Left lobe of liver (tissue), 2 donors: ENCODE results near the gene PRKCE. TPM values are rescaled to one million over a fixed set of nuclear protein-coding genes. Genes with fewer than 3 reads are reported as not detected.
A peak's percentile ranks its signal among the peaks of the same experiment; 100 is the strongest.

Source experiments
- ATAC-seq: fragments of 200-7000 bp; cut with Tn5 transposase; one replicate; pipeline ENCODE4 v1.9.1; 2020; ENCODE audit warnings: mild to moderate bottlenecking, moderate library complexity
- DNase-seq: peaks from one replicate; pipeline ENCODE4 v3.0.0-alpha.2; 2020; ENCODE audit warnings: low spot score
- total RNA-seq: library from RNA; stranded (reverse); gene quantifications from one replicate; pipeline ENCODE4 v1.2.1, GENCODE V29; 2021
- donor health status: DM: no; HTN: no; CAD: no; lungs with moderate emphysema.
- donor health status: DM: no; HTN: yes; CAD: no.

The PRKCE gene
- total RNA-seq, 1 donor from 2014 or later, result 8.4 TPM

DNA sequence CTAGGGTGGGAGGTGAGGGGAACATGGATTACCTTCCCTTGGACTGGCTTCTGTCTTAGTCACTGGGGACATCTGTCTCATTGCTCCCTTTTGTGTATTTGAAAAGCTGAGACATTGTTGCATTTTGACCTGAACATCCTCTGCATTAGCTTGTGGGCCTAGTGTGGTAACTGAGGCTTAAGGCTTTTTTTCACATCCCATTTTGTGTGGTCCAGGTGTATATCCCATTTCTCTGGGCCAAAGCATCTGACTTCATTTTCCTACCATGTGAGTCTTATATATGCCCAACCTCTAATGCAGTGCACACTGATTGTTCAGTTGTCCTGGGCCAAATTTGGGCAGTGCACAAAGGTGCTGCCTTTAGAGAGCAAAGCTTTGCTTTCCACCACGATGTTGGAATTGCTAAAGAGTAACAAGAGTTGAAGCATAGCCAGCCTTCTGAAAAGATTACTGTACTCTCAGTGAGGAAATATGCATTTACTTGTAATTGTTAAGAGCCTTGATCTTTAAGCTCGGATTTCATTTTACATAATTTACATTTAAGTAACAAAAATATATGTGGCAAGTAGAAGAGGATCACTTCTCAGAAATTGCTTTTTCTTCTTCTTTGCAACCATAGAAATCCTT is 13.3 kb downstream of the PRKCE start:
- DNase-seq (no peak), ATAC-seq (no peak)

DNA sequence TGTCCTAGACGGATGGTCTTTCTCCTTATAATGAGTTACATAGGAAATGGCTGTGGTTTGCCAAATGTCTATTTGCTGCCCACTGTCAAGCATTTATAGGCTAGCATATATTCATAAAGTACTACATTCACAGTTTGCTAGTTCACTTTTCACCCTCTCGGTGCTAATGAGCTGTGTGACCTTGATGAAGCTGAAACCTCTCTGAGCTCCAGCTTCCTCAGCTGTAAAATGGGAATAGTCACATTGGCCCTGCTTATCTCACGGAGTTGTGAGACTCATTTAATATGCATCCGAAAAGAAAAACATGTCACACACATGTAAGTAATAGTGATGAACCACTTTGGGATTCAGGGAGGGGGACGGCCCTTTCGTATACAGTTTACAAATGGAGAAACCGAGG is 17.0 kb downstream of the PRKCE start:
- ATAC-seq, result no peak
- DNase-seq, result no peak

DNA sequence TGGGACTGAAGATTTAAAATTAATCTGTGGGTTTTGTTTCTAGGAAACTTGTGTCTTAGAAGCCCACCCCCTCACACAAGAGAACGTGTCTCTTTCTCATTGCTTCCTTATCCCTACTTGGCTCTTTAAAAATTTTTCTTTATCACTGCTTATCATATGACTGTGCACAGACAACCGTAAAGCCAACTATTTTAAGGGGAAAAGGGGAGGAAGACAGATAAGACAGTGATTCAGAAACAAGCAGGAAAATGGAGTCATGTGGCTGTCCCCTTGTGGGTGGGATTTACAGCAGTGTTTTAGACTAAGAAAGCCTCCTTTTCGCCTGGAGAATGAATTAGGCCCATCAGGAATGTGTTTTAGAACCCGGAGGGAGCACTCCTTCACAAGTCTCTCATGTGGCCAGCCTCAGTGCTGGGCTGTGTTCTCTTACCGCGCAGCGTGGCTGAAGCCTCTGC is 17.6 kb downstream of the PRKCE start:
- ATAC-seq, result peak; percentile 44
- DNase-seq, result no peak

DNA sequence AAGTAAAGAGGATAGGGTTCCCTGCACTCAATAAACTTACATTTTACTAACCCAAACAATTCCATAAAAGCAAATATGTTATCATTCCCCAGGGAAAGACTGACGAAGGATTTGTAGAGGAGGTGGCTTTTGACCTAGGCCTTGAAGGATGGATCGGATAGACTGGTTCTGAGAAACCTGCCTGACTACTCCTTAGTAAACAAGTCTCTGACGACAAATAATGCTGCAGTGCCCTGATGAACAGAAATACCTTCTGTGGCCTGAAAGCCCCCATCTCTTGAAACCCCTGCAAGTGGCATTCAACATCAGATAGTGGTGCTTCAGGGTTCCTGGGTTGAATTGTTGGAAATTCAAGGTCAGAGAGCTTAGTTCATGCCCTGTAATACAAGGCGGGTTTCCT is 19.2 kb downstream of the PRKCE start:
- DNase-seq (no peak), ATAC-seq (no peak)

DNA sequence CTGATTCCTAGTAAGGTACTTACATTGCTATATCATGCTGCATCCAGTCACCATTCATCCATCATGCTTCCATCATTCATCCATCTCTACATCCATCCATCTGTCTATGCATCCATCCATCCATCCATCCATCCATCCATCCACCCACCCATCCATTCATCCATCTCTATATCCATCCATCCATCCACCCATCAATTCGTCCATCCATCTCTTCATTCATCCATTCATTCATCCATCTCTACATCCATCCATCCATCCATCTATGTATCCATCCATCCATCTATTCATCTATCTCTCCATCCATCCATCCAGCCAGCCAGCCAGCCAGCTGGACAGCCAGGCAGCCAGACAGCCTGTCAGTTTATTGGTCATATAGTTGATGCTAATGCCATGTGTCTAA is 20.7 kb downstream of the PRKCE start:
- no peak for ATAC-seq

DNA sequence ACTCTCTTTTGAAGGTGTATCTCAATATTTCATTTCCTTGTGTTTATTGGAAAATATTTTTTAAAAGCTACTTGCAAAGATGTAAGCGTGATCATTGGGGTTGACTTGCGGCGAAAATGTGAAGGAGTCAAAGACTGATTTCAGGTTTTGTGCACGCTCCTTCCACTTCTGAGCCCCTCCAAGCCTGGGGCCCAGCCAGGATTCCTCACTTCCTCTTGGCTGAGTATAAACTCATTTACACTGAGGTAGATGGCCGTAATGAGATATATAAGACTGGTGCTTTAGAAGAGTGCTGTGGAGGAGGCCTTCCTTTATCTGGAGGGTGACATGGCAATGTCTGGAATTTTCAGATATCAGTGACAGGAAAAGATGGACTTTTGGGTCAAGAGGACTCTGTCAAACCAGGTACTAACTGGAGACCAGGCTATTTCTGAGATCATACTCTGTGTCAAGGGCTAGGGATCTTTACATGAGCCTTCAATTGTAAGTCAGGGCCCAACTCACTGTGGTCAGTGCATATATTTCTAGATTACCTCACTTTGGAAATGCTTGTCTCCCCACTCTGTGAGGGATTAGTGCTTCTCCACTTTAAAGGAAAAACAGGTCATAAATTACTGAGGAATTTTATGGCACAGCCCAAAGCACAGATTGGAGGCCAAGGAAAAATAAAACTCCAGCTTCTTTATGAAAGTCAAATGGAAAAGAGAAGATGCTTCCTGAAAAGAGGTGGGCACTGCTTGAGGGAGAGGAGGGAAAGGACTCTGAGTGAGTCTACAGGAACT is 22.8 kb downstream of the PRKCE start:
- ATAC-seq (no peak), DNase-seq (no peak)

More for the DNA sequence above, 20.7 kb downstream of the PRKCE start:
- DNase-seq, result no peak

DNA sequence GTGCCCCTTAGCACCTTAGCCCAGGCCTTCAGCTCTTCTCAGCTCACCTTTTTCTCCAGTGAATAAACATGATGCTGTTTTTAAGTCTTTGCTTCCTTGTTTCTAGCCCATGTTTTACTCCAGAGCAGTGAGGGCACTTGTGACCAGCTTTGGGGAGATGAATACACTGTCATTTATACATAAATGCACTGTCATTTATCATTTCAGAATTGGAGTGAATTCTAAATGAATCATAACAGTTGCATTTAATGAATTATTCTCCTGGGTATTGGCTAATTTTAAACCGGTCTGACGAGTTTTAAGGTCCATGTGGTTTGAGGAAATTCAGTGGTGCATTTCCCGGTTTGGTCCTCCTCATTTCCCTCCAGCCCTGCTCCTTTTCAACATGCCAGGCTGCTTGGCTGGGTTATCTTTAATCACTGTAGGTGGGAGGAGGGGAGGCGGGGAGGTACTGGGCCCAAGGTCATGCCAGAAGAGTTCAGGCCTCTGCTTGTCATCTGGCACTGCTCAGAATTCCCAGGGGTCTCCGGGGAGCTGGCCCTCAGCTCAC is 23.9 kb downstream of the PRKCE start:
- ATAC-seq (peak; percentile 22), DNase-seq (no peak)

DNA sequence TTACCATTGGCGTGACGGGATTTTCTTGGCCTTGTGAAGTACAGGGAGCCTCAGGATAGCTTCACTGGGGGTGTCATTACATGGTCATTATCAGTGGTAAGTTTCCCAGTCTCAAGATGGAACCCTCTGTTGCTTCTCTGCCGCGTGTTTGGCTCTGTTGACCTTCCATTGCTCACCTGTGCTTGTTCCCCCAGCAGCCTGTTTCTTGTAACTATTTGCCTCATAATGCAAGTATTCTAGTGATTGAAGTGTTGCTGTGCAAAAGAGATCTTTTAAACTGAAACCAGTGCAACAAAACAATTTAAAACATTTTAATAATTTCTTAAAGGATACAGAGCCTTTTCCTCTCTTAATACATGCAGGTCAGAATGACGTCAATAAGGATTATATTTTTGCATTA is 24.6 kb downstream of the PRKCE start:
- ATAC-seq (no peak), DNase-seq (no peak)

DNA sequence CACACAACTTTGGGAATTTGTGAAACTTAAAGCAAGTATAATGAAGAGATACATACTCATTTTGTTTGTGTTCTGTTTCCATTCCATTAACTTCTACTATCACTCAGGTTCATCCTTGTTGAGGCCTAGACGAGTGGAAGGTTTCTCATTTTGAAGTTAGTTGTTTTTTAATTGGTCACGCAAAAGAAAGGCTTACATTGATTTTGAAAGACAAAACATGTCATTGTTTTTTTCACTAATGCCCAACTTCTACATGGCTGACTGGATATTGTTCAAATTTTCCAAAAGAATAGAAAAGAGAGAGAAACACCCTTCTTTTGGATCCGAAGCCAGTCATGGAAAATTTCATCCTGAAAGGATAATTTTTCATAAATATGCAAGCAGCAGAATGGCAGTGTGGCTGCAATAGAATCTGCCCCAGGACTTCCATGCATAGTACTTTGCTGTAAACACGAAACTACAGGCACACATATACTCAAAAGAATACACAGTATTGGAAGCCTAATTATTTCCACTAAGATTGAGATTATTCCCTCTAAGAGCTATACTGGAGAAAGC is 27.4 kb downstream of the PRKCE start:
- DNase-seq (no peak), ATAC-seq (no peak)

DNA sequence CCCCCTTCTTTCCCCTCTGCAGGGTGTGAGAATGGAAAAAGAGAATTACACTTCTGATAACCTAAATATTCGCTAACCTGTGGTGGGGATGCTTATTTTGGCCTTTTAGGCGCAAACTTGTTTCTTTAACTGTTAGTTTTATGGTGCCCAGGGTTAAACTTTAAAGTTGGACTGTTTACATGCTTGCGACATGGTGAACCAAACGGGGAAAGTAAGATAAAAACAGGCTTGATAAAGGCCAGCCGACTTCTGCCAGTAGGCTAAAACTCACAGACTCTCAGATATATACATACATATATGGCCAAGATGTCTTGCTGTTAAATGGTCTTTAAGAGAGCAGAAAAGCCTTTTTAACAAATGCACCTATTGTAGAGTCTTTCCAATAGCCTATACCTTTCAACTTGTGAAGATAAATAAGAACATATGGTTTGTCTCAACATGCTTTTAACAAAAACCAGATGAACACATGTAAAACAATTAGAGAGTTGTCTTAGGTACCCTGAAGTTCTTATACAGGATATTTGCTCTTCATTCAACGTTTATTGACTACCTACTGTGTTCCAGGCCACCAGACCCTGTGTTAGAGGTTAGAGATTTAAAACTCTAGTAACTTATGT is 29.0 kb downstream of the PRKCE start:
- DNase-seq (no peak), ATAC-seq (peak; percentile 76)

DNA sequence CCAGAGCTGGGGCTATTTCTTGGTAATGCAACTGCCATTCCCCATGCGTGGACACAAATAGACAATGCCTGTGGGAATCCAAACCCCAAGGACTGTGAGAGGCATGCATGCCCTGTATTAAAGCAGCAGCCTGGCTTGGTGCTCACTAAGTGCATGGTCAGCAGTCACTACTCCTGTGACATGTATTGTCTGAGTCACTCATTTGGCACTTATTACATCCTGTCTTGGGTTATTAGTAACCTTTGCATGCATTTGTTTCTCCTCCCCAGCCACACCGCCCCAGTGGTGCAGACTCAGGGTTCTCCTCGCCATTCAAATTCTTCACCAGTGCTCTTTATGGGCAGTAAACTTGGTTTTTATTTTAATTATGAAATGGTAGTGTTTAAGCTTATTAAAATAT is 30.2 kb downstream of the PRKCE start:
- DNase-seq (no peak), ATAC-seq (peak; percentile 76)

DNA sequence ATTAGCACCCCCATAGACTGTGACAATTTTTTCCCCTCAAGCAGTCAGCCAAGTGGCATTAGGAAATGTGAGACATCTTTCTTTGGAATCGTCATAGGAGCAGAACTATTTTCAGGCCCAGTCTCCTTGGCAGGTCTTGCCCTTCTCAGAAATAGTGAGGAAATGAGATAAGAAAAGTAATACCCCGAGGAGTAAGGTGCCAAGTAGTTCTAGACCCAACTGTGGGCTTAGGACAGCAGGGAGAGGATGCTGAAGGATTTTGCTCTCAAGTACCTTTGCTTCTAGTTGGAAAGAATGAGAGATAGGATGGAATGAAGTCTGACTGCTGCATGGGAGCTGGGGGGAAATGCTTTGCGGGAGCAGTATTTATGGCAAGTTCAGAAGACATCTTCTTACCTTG is 31.8 kb downstream of the PRKCE start:
- DNase-seq, result no peak
- ATAC-seq, result no peak

DNA sequence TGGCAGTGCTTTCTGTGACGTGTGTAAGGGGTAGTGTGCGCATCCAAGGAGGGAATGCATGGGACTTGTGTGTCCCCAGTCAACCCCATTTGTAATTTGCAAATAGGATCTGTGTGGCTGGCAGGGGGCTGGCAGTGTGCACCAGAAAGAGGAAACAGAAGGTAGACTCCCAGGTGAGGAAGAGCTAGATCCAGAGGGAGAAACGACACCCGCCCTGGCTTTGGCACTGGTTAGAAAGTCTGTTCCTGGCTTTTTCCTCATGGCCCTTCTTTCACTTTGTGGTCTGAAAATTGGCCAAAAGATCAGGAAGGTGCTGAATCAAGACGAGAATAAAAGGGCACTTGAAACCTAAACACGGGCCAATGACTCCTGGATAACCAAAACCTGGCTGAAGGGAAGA is 33.3 kb downstream of the PRKCE start:
- ATAC-seq (no peak), DNase-seq (no peak)

DNA sequence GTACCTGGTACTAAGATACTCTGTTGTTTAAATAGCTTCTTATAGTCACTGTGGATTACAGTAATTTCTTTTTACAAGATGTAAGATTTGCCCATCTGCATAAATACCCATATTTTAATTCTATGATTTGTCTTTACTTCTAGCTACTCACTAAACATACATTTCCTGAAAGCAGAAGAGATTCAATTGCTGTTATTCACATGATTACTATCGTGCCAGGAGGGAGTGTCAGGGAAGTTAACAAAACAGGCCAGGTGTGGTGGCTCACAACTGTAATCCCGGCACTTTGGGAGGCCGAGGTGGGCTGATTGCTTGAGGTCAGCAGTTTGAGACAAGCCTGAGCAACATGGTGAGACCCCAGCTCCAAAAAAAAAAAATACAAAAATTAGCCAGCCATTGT is 33.8 kb downstream of the PRKCE start:
- no peak for ATAC-seq

DNA sequence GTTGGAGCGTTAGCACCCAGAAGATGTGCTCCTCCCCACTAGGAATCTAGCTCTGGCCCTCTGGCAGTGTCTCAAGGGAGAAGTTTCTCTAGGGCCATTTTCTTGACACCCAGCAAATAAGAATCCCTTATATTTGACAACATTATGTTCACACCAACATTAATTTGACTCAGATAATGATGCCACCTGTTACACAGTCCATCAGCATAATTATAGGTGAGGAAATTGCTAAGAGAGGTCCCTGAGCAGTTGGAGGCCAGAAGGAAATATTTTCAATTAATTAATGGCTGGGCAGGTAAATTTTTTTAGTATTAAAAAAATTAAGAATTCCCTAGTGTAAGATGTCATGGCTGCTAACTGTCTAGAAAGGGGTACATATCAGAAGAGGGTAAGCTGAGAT is 36.5 kb downstream of the PRKCE start:
- DNase-seq, result no peak
- ATAC-seq, result no peak

More for the DNA sequence above, 33.8 kb downstream of the PRKCE start:
- DNase-seq, result no peak

DNA sequence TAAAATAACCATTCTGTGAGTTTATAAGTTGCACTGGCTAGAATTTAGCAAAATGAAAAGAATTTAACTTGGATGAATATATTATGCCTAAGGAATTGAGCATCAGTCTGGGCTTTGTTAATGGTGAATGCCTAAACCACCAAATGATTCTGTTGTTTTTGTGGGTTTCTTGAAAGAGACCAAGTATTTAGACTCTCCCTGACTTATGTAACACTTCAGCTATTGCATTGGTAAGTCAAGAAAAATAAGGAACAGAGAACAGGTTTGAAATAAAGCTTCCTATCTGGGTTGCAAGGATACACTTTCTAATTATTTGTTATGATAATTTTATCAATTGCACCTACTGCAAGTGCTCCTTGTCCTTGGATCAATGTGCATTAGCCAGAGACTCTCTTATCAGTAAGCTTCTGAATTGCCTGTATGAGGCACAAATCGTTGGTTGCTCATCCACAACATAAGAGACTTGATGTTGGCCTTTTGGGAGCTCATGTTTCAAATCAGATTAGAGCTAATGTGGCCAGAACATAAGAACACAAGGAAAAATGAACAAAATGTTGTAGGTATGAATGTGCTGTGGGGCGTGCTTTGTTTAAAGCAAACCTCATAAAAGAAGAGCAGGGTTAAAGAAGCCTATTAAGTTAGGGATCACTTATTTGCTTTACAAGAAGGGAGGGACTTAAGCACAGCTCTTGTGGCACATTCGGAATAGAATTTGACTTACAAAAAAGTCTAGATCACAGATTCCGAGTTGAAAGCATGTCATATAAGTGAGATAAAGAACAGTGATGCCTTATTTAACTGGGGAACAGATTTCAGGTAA is 37.2 kb downstream of the PRKCE start:
- ATAC-seq (no peak), DNase-seq (no peak)

DNA sequence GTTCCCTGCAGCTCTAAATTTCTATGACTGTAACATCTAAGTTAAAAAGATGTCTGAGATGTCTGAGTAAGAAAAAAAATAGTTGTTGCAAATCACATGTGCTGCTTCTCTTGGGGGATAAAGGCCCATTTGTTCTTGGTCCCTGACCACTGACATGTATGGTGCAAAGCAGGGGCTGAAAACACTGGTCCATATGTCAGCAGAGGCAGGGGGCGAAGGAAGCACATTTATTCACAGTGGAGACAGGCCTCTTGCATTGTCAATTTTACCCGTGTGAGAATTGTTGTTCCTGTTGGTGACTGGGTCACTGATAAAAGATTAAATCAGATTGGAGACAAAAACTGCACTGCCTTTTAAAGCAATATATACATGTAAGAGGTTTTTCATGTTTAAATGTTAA is 38.8 kb downstream of the PRKCE start:
- no peak for DNase-seq
- ATAC-seq, result no peak

DNA sequence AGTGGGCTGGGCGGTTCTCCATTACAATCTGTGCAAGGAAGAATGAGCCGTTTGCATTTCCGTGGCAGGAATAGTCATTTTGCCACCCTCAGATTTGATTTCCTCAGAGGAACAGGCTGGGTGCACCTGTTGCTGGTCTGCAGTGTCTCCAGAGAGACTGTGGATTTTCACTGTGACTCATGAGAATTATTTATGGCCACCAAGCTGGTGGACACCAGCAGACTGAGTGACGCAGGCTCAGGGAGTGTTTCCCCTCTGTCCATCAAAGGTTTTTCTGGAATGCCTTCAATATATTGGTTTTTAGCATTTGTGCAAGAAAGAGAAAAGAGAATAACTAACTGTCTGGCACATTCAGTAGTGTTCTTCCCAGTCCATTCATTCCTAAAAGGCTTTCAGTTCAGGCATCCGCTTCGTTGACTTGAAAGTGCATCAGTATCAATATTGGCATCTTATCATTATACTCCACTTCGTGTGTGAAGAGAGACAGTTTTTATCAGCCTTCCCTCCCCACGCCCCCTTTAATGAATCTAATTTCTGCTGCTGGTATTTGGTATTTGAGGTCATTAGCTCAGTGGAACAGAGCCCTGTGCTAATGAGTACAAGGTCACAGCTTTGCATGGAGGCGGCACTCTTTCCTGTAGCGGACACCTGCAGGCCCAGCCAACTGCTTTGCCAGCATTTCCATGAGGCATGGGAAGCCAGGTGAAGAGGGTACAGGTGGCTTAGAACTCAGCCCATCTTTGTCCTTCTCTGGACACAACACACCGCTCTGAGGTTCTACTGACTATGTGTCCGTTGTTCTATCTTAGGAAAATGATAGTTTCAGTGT is 39.9 kb downstream of the PRKCE start:
- ATAC-seq, result peak; percentile 41
- DNase-seq, result peak; percentile 18

DNA sequence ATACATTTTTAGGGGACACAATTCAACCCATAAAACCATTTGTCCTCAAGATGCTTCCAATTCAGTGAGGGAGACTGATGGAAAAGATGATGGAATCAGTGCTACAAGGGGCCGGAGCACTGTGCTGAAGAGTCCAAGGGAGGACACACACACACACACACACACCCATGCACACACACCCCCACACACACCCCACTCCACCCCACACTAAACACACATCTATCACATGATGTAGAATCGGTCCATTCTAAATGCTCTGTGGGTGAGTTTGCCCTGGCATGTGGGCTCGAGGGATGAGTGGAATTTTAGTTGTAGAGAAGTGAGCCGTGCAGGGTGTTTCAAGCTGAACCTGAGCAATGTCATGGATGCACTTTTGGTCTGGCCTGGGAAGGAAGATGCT is 41.1 kb downstream of the PRKCE start:
- peak; percentile 12 for DNase-seq
- no peak for ATAC-seq
